Psoas muscle (tissue), 8 donors: ENCODE results near the gene LRRC4C. TPM values are rescaled to one million over a fixed set of nuclear protein-coding genes. Genes with fewer than 3 reads are reported as not detected.

Source experiments
- ATAC-seq, 4 donors: fragments of 200-7000 bp; cut with Tn5 transposase; one replicate each; pipeline ENCODE4 v1.9.1; 2020; ENCODE audit warnings: moderate library complexity in 3 of 4, mild to moderate bottlenecking in 2 of 4
- DNase-seq, 2 donors: peaks; one replicate each; pipeline ENCODE4 v3.0.0-alpha.2; 2020
- H3K27ac ChIP-seq: fragments of 200-600 bp; one replicate; pipeline ENCODE4 v1.8.0; 2022
- H3K27me3 ChIP-seq, 3 donors: fragments of 200-600 bp in 1 of 3; one replicate each; pipeline versions ENCODE4 v1.6.1 to v1.8.0; 2013 to 2022; ENCODE audit warnings: low read length in 2 of 3, mild to moderate bottlenecking in 2 of 3, moderate library complexity in 1 of 3; ENCODE audit not compliant: insufficient read depth in 3 of 3
- H3K36me3 ChIP-seq, 2 donors: fragments of 200-600 bp in 1 of 2; one replicate each; pipeline versions ENCODE4 v1.6.1 to v1.8.0; 2013 to 2022; ENCODE audit warnings: low read depth in 1 of 2, mild to moderate bottlenecking in 1 of 2, moderate library complexity in 1 of 2; ENCODE audit not compliant: insufficient read depth in 1 of 2
- H3K4me1 ChIP-seq: fragments of 200-600 bp; one replicate; pipeline ENCODE4 v1.8.0; 2022
- H3K4me3 ChIP-seq: fragments of 200-600 bp; one replicate; pipeline ENCODE4 v1.8.0; 2022; ENCODE audit warnings: mild to moderate bottlenecking
- H3K9me3 ChIP-seq: fragments of 200-600 bp; one replicate; pipeline ENCODE4 v1.8.0; 2022
- CTCF ChIP-seq: fragments of 200-600 bp; IDR thresholded peaks from one replicate; pipeline ENCODE4 v1.8.0; 2022; ENCODE audit warnings: antibody characterized with exemption
- WGBS, 3 donors: extraction: QIAGEN DNeasy Blood & Tissue Kit; methylation state at CpG; one replicate each; pipeline versions ENCODE4 v1.1.6 to v1.1.7; 2013; 5-methylcytosine and 5-hydroxymethylcytosine counted together
- intact Hi-C, 2 donors: fragments of 100-400 bp; cut with DNase I; formaldehyde crosslinking; loops; one replicate each; pipeline versions ENCODE4 v1.11.0 to v1.14.2; 2022
- polyA plus RNA-seq, 3 donors: library from polyadenylated mRNA; stranded (reverse); fragments of 200-250 nt; gene quantifications; one replicate each; pipeline ENCODE4 v1.2.3, GENCODE V29; 2013
- total RNA-seq, 4 donors: library from RNA; stranded (reverse); fragmentation: NEBNext Ultra II Directional in 2 of 4; extraction: Animal tissue kit (Norgen Biotek cat#: 25700) in 2 of 4; gene quantifications; one replicate each; pipeline versions ENCODE4 v1.2.1 to v1.2.4, GENCODE V29; 2021 to 2023
- donor health status: healthy with polysubstance abuse.
- donor health status: DM: no; HTN: no; CAD: no; lungs with moderate emphysema.
- donor health status: Bipolar disorder and iron deficiency.
- donor health status: healthy.
- donor health status: DM: yes; HTN: yes; CAD: no.
- donor health status: DM: no; HTN: no; CAD: no.
- donor health status: DM: no; HTN: no; CAD: no.
- donor health status: DM: yes; HTN: yes; CAD: no.

The LRRC4C gene
- total and polyA plus RNA-seq, 7 donors: 0.04 to 0.34 (median 0.12) TPM; not detected in 1

DNA sequence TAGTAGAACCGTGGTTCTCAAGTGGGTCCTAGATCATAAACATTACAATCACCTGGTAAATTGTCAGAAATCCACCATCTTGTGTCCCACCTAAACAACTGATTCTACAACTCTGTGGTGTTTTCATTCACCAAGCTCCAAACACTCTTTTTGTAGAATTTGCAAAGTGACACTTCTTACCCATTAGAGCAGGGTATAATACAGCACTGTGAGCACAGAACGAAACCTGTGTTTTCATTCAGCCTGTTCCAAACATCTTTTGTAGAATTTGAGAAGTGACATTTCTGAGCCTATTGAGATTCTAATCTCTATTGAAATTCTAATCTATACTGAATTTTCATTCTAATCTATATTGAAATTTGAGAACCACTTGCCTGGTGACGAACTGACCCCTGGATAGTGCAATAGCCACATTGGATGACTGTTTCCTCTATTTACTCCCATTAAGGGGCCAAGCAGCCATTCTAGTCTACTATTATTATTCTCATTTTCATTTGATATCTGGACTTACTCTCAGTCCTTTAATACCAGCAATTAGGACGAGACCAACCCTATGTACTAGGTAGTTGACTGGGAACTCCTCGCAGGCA, 616.6 kb downstream of the LRRC4C start:
- H3K27me3 ChIP-seq: no peaks in the 10 kb centered on the region
- TF ChIP-seq CTCF: no peak
- intact Hi-C loops: no loop called here
- ATAC-seq: no peak
- H3K4me1 ChIP-seq: no peaks in the 10 kb centered on the region
- WGBS, 3 donors: 73 to 78% (median 75%) methylated on average over 5 of the region's 5 CpGs
- no peaks in the 10 kb centered on the region for H3K9me3 ChIP-seq
- H3K27ac ChIP-seq: no peak overlapping the region
- H3K36me3 ChIP-seq: no peaks in the 10 kb centered on the region
- no peak overlapping the region for H3K4me3 ChIP-seq
- no peak for DNase-seq

- WGBS, 3 donors: 81 to 89% (median 88%) methylated on average over 1 of the region's 1 CpG
- Histone ChIP-seq H3K27ac (no peak overlapping the region), H3K36me3 (no peaks in the 10 kb centered on the region), H3K4me3 (no peak overlapping the region), H3K9me3 (no peaks in the 10 kb centered on the region), H3K27me3 (no peaks in the 10 kb centered on the region), H3K4me1 (no peaks in the 10 kb centered on the region)
- TF ChIP-seq CTCF: no peak
- intact Hi-C loops: no loop called here
- DNase-seq (no peak), ATAC-seq (no peak)
Measured at GRCh38 chr11:40841231-40841630, 618.2 kb downstream of the LRRC4C start.

DNA sequence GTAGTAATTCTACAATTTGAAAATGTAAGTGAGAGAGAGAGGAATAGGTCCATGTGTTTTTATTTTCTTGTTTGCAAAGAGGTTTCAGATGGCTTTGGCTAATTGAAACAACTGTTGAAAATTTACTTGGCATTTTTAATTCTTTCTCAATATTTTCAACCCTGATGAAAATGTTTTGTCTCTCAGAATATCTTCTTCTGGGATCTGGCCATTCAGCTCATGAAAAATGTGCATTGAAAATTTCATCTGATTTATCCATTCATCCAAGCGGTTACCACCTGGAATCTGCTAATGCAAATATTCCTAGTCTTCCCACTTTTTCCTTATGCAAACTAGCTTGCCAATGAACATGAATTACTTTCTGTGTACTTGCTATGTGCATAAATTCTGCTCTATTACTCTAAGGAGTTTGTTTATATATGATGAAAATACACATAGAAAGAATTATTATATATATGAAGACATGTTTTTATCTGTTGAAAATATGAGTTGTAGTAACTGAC, 621.2 kb downstream of the LRRC4C start:
- H3K9me3 ChIP-seq: no peaks in the 10 kb centered on the region
- H3K27ac ChIP-seq: no peak overlapping the region
- DNase-seq (no peak), ATAC-seq (no peak)
- WGBS, 3 donors: 90 to 95% (median 94%) methylated on average over 1 of the region's 1 CpG
- H3K36me3 ChIP-seq: no peaks in the 10 kb centered on the region
- no peak overlapping the region for H3K4me3 ChIP-seq
- no peak for TF ChIP-seq CTCF
- intact Hi-C loops: no loop called here
- H3K27me3 ChIP-seq: no peaks in the 10 kb centered on the region
- H3K4me1 ChIP-seq: no peaks in the 10 kb centered on the region

- no peaks in the 10 kb centered on the region for H3K27me3 ChIP-seq
- no peaks in the 10 kb centered on the region for H3K9me3 ChIP-seq
- intact Hi-C loops: no loop called here
- WGBS, 3 donors: 71 to 83% (median 79%) methylated on average over 3 of the region's 3 CpGs
- no peak overlapping the region for H3K4me3 ChIP-seq
- no peak for TF ChIP-seq CTCF
- H3K4me1 ChIP-seq: no peaks in the 10 kb centered on the region
- no peak for DNase-seq
- ATAC-seq: no peak
- no peak overlapping the region for H3K27ac ChIP-seq
- no peaks in the 10 kb centered on the region for H3K36me3 ChIP-seq
Measured at GRCh38 chr11:40827116-40827515, 632.3 kb downstream of the LRRC4C start.

DNA sequence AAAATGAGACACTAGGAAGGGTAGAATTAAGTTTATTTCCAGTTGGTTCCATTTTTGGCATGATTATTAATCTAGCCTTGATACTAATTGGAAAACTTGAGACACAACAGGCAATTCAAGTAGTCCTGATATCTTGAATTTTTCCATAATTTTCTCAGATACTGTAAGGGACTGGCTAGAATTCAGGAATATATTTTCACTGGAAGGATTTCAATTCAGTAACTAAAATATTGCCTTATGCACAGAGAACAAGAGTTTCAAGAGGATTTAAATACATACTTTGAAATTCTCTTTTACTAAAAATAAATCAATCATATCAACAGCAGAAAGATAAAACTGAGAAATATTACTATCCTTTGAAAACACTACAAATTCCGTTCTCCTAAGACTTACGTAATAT, 632.9 kb downstream of the LRRC4C start:
- Histone ChIP-seq H3K27ac (no peak overlapping the region), H3K9me3 (no peaks in the 10 kb centered on the region), H3K36me3 (no peaks in the 10 kb centered on the region), H3K27me3 (no peaks in the 10 kb centered on the region), H3K4me3 (no peak overlapping the region), H3K4me1 (no peaks in the 10 kb centered on the region)
- TF ChIP-seq CTCF: no peak
- WGBS, 3 donors: 91 to 98% (median 94%) methylated on average over 2 of the region's 2 CpGs
- intact Hi-C loops: no loop called here
- DNase-seq: no peak
- ATAC-seq: no peak
